Fibroblast of skin of right quadriceps (primary cell): ENCODE measurements around the gene TRIO.

Experiments
- DNase-seq: peaks from one replicate; pipeline ENCODE4 v3.0.0-alpha.2; 2013

Gene TRIO

DNA sequence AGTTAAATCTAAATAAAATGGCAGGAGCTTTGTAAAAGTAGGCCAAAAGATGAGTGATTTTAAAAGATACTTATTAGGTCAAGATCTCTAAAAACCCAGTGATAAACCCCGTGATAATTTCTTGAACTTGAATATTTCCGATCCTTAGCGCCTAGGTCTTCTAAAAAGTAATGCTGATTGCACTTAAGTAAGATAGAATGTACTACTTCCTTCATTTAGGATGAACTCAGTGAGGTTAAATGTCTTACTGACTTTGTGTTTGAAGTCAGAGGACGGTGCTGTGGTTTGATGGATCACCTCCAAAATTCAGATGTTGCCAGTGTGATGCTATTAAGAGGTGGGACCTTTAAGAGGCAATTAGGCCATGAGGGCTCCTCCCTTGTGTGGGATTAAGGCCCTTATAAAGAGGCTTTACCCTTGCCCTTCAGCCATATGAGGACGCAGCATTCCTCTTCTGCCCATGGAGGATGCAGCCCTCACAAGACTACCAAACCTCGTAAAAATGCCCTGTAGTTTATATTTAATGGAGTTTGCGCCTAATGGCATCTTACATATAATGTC, 130.1 kb downstream of the TRIO start:
- DNase-seq = no peak

DNA sequence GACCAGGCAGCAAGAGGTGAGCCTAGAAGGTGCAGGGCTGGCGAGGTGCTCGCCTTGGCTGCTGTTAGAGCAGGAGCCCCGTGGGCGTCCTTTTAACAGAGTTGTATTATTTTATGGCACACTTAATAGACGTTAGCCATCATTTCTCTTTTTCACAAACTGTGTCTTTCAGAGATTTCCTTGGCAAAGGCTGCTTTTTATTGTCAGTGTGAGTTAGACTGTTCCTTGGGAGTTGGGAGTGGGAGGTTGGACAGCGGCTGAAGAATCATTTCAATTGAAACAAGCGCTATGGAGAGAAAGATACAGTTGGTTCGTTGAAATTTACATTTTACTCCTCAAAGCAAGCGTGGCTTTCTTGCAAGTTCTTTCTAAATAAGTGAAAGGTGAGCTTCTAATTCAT, 133.2 kb downstream of the TRIO start:
- no peak for DNase-seq

DNA sequence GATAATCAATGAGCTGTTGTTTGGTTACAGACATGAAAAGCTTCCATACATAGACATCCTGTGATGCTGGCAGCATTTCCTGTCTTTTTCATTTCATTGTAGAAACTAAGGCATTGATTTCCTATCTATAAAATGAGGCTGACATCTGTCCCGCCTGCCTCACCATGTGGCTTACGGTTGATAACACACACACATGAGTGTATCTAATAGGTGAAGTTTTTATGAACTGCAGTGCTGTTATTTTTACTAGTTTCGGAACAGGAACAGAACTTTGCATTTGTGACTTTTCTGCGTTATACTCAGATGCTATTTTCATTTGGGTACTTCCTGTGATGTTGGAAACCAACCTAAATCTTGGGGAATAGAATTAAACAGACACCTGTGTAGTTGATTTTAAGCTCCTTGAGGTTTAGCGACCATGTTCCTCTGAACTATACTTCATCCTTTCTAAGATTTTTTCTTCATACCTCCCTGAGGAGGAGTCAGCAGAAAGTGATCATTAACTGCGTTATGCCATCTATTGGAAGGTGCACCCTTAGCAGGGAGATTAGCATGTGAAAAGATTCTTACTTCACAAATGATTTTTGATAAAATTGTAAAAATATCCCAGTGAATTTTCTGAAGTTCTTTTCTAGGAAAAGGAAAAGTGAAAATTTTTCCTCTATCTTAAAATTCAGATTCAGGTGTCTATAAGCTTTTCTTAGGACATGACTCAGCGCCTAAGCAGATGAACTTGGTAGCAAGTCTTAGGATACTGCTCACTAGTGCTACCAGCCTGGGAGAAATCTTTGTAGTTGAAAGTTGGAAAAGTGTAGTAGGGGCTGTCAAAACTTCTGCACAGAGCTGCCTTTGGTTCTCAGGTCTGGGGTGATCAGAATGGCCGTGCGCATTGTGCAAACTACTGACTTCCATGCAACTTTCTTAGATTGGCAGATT, 134.5 kb downstream of the TRIO start:
- no peak for DNase-seq

DNA sequence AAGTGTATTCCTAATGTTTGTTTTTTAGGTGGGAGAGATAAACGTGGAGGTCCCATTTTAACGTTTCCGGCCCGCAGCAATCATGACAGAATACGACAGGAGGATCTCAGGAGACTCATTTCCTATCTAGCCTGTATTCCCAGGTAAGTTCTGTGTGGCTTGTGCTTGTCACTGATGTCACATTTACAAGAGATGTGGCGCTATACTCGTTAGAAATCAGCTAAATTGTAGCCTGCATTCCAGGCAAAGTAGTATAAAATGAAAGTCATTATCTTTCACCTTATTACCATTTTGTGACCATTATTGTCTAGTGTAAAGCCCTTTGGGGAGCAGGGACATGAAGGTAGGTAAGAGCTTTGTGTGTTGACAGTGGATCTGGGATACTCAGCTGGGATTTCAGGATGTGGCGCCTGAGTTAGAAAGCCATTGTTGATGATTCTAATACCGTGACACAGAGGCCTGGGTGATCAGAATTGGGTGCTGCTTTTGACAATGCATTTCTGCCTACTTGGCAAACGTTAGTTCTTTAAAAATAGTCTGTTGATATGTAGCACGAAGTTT, 137.2 kb downstream of the TRIO start:
- no peak for DNase-seq

DNA sequence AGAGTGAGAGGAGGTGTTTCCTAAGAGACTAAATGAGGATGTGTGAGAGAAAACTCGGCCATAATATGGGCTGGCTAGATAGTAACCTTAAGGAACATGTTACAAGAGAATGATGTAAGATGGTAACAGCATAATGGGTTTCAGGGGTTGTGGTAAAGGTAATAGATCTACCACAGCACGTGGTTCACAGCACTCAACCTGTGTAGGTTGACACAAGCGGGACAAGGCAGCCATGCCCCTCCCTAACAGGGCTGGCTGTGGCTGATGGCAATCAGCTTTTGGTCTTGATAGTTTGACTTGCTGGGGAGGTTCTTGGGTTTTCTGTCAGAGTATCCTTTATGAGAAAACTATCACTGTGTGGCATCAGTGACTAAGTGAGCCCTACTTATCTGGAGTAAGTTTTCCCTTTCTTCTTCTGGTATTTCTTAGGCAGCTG, 138.6 kb downstream of the TRIO start:
- no peak for DNase-seq

DNA sequence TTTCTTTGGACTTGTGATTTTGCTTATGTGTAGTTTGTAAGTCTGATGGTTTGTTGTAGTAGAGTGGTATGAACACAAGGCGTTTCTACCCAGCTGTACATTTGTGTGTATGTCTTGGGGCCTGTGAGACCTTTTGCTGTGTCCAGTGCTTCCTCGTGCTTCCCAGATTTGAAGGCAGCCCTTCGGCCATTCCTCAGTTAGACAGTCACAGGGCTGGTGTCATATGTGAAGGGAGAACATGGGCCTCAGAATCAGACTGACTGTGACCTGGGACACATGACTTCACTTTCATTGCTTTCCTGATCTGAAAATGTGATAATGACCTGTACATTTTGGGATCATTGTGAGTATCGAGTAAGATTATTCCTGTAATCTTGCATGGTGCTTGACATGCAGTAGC, 140.0 kb downstream of the TRIO start:
- no peak for DNase-seq

DNA sequence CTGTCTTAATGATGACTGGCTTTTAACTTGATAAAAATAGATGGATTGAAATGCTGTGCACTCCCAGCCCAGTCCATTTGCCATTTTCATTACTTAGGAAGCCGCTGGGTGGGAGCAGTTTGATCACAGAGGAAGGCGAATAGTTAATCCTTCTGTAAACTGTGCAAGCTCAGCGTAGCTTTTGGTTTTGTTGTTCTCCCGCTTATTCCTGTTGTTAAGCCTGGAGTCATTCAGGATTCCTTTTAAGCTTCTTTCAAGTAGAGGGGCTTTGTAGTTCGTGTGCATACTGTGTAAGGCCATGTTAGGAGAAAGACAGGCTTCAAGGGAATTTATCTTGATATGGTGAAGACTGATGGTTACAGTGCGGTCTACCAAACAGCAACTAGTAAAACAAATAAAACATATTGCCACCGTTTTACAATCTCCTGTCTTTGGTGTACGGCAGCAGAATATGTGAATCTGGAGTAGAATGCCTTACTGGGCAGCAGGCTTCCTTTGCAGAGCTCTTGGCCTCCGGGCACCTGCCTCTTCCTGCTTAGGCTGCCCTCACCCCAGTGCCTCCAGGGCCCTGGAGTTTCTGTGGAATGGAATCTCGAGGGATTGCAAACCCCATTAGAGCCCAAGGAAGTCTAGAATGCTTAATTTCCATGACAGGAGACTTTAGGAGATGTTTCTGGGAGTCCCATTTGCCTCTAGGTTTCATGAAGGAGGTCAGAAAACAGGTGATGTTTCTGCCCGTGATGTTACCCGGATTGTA, 141.4 kb downstream of the TRIO start:
- DNase-seq = no peak

DNA sequence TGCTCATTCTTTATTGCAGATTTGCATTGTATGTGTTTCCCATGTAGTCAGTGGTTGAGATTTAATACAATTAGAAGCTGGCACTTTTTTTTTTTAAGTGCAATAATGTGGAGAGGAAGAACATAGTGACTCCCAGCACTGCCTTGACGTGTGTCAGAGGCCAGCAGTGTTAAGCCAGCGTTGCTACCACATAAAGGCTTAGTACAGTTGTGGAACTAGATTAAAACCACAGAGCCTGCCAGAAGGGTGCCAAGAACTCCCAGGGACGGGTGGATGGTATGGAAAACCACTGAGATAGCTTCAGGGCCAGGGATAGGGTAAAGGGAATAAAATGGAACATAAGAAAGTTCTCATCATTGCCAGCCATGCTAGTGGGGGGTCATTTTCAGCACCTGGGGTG, 142.9 kb downstream of the TRIO start:
- no peak for DNase-seq

DNA sequence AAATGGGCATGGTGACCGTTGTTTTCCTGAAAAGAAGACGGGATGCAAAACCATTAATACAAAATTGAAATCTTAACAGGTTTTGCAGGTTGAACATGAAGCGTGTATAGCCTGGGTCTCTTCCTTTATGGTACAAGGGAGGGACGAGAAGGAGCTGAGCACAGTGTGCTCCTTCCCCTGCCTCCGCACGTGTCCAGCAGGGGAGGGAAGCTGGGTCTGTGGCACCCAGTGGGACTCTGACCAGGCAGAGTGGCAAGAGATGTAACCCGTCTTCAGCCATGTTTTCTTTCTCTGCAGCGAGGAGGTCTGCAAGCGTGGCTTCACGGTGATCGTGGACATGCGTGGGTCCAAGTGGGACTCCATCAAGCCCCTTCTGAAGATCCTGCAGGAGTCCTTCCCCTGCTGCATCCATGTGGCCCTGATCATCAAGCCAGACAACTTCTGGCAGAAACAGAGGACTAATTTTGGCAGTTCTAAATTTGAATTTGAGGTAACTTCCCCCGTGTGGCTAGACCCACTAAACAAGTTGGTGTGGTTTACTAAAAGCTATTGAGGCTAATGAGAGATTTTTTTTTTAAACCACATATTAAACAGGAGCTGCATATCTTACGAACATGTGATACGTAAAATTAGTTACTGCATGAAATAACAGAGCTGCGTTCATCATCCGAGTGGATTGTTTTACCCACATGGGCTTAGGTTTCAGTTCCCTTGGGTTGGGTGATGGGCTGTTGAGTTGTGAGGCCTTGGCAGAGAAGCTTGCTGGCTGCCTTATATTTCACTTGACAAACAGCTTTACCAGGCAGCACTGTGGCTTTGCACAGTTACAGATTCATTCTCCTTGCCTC, 143.7 kb downstream of the TRIO start:
- DNase-seq = no peak

DNA sequence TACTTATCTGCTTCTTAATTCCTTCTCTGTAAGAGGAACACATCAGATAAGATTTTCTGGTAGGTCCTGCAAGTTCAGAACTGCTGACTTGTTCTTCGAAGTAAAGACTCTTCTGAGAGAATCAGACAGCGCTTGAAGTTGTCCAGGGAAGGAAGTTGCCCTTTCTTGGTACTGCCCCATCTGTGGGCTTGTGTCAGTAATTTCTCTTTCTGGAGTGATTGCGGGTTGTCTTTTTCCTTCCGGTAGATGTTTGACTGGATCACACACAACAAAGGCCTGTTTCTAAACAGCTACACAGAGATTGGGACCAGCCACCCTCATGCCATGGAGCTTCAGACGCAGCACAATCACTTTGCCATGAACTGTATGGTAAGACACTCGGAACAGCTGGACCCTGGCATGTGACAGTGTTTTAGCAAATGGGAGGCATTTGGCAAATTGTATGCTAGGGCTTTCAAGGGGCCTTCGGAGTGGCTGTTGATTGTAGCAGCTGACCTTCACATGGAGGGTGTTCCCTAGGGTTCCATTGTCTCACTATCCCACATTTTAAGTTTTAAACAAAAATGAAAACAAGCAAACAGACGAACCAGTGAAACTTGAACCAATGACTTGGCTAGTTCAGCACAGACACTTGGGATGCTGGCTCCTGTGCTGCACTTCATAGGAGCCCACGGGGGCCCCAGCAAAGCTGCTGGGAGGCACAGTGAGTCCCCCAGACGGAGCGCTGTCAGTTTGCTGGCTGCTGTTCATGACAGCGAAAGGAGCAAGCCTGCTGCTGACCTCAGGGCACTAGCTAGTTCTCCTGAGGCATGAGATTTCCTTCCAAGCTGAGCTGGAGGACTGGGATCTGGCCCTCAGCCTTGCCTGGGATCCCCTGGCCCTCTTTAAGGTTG, 149.9 kb downstream of the TRIO start:
- DNase-seq = no peak

DNA sequence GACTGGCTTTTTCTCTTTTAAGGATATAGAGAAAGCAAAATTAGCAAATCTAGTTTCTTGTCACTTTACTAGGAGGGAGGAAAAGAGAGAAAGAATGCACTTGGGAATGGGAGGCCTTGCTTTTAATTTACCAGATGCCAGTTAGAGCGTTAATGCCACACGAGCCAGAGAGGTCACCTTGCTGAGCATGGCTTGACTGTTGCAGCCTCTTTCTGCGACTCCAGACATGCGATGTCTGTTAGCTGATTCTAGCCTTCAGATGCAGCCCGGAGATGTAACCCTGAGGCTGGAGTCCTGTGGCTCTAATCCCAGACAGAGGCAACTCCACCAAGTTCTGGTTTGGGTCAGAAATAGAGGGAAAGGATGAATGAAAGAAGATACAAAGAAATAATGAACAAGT, 152.5 kb downstream of the TRIO start:
- no peak for DNase-seq

DNA sequence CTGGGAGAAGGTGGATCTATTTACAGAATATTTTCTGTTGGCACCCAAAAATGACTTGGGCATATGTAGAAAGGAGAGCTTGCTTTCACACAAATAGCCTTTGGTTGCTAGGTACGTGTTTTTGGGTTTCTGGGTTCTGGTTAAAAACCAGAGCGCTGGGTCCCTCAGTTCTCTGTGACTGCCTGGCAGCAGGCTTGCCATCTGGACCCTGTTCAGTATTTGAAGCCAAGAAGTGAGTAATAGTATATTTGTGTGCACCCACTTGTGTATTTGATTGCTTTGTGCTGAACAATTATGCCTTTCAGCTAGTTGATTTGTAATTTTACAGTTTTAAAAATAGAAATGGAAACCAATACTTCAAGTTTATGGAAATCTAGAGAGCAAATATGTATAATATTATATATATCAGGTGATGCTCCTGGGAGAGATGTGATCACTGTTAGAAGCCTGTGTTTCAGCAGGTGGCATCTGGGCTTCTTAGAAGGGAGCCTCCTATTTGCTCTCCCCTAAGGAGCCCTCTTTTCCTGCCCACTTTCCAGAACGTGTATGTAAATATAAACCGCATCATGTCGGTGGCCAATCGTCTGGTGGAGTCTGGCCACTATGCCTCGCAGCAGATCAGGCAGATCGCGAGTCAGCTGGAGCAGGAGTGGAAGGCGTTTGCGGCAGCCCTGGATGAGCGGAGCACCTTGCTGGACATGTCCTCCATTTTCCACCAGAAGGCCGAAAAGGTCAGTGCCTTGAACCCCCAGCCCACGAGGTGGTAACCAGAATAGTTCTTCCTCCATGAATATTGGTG, 153.6 kb downstream of the TRIO start:
- no peak for DNase-seq

DNA sequence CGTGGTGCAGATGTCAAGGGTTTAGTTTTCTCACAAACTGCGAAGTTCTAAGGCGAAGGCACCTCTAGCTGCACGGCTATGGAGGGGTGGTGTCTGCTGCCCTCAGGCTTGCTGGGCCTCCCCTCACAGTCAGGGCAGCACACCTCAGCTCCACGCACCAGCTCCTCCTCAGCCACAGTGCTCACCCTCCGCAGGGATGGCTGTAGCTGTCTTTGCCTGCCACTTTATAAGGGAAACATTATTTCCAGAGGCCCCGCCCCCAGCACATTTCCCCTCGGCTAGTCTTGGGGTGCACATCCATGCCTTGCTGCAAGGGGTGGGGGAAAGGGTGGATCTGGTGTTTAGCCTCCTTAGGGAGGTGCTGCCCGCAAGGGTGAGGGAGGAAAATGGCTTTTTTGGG, 154.6 kb downstream of the TRIO start:
- no peak for DNase-seq

DNA sequence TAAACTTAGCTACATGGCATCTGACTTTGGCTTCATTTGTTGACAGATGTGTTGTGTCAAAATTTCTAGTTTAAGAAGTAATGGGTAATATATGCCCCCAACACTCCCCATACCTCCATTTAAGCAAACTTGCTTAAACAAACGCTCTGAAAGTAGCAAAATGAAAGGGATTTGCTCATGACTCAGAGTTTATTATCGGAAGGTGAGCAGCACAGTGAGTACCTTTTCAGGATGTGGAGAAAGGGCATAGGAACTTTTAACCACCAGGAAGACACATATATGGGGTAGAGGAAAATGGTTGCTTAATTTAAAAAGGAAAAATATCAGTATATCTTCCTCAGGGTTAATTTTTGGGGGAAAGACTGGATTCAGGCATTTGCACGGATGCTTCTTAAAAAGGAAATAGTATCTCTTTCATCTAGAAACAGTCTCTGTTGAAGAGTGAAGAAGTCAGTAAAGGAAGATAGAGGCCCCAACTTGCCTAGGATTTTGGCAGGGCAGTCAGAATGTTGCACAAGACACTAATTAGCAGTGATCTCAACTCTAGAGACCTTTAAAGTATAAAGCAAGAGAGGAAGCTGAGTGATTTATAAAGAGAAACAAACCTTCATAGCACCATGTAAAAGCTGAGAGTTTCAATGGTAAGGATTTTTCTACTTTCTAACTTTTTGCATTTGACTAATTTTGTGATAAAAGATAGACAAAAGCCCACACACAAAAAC, 155.1 kb downstream of the TRIO start:
- DNase-seq = peak; percentile 53

DNA sequence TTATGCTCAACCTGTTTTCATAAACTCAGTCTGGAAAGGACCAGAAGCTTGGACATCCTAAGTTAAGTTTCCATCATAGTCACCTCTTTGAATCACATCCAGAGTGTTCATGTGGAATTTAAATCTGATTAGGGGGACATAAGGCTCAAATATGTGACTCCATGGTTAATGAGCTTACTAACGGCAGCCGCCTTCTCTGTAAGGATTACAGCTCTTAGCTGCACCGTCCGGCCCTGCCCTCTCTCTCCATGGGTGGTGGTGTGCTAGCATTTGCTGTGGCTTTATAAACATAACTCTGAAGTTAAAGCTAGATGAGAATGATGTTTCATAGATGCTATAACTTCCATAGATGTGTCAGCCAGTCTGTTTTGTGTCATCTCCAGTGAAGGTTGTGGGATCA, 156.5 kb downstream of the TRIO start:
- DNase-seq = no peak

DNA sequence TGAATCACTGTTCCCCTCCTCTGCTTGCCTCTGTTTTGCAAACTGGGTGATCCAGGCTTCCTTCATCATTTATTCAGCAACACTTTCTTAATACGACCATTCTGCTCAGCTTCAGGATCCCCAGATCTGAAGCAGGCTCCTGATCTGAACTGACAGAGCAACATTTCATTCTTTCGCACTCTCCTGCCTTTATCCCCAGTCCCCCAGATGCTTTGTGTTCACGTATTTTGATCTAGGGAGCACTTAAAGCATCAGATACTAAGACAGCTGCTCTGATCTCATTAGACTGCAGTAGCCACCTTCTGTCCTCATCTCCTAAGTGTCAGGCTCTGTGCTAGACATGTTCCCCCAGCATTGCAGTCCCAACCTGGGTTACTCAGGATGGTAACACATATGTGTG, 158.0 kb downstream of the TRIO start:
- no peak for DNase-seq

DNA sequence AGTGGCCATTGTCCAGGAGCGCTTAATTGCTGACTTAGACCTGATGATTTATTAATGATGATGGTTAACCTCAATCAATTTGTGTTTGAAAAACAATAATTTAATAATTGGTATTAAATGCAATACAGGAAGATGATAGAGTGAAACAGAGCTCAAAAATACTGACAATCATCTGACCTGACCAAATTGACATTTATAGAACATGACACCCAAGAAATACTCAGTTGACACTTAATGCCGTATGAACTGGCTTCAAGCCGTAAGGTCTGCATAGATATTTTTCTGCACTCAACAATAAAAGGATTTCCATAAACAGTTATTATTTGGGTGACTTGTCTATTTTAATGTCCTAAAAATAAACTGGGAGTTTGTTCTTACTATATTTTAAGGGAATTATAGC, 159.2 kb downstream of the TRIO start:
- no peak for DNase-seq

DNA sequence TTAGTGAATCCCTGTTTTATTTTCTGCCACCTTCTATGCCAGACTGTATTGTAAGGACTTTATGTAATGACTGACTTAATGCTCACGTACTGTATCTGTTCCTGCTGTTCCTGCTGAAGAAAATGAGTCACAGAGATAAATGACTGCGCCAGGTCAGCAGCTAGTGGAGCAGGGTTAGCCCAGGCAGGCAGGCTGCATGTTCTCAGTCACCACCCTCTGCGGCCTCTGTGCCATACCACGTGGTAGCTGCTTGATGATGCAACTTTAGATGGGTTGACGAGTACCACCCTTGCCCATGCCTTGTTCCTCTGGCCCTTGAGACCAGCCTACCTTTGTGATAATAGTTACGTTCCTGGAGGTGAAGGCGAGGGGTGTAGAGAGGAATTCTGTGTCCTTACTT, 161.9 kb downstream of the TRIO start:
- peak; percentile 56 for DNase-seq

DNA sequence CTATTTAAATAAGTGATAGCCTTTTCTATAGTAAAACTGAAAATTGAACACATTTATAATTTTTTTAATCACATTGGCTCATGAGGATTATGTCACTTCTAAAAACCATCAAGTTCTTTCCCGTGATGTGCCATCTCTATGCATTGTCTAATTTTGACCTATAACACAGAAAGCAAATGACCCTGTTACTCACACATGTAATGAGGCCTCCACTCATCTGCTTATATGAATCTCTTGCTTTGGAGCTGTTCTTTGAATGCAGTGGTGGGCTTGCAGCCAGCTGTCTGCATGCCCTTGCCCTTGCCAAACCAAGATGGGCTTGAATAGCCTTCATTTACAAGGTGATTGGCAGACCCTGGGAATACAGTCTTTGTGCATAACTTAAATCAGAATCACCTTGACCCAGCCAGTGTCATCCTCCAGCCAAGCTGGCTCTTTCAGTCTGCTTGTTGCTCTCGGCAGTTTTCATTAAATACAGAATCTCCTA, 163.2 kb downstream of the TRIO start:
- no peak for DNase-seq
